Testis (tissue), 2 donors: ENCODE results near the gene NLRP3.

ENCODE experiments used
- POLR2A ChIP-seq: fragments of 450-650 bp; IDR thresholded peaks from one replicate; pipeline ENCODE4 v1.6.1; 2017; ENCODE audit warnings: antibody characterized with exemption, mild to moderate bottlenecking, moderate library complexity
- TF ChIP-seq, protein P1 (sequence below), 3 experiments: fragments of 450-650 bp in 2 of 3; fragments of 200-600 bp in 1 of 3; sonication (generic) in 1 of 3; IDR thresholded peaks; one replicate each; pipeline ENCODE4 v1.5.1; 2016 to 2019; ENCODE audit warnings: antibody characterized with exemption in 3 of 3, mild to moderate bottlenecking in 2 of 3, moderate library complexity in 1 of 3

- TF ChIP-seq, protein P1, sequence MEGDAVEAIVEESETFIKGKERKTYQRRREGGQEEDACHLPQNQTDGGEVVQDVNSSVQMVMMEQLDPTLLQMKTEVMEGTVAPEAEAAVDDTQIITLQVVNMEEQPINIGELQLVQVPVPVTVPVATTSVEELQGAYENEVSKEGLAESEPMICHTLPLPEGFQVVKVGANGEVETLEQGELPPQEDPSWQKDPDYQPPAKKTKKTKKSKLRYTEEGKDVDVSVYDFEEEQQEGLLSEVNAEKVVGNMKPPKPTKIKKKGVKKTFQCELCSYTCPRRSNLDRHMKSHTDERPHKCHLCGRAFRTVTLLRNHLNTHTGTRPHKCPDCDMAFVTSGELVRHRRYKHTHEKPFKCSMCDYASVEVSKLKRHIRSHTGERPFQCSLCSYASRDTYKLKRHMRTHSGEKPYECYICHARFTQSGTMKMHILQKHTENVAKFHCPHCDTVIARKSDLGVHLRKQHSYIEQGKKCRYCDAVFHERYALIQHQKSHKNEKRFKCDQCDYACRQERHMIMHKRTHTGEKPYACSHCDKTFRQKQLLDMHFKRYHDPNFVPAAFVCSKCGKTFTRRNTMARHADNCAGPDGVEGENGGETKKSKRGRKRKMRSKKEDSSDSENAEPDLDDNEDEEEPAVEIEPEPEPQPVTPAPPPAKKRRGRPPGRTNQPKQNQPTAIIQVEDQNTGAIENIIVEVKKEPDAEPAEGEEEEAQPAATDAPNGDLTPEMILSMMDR (IDR thresholded peaks at IDR 0.05): no peak
- TF ChIP-seq POLR2A: no peak
Observed at GRCh38 chr1:247385283-247385682, 30.7 kb upstream of the NLRP3 start.
